IMR-90 (cell line): ENCODE data around the gene CNGB1. TPM values are rescaled to one million over a fixed set of nuclear protein-coding genes. Genes with fewer than 3 reads are reported as not detected.

Experiments used
- ATAC-seq: fragments of 200-7000 bp; cut with Tn5 transposase; 2 replicates; pipeline ENCODE4 v1.9.1; 2020; ENCODE audit warnings: low read depth, mild to moderate bottlenecking, moderate library complexity
- BruUV-seq: library from RNA; stranded (reverse); fragments of 400-500 nt; replicated peaks from 2 replicates; lab custom pipeline; 2021; lab: Mats Ljungman, UMichigan
- CTCF ChIA-PET: fragments of 300-600 bp; formaldehyde crosslinking; extraction: SDS; loops from one replicate; lab custom pipeline; 2021; ENCODE audit warnings: antibody characterized with exemption; lab: Yijun Ruan, JAX
- POLR2A ChIA-PET: fragments of 300-600 bp; sonication (Branson Sonifier 250); formaldehyde crosslinking; loops from one replicate; lab custom pipeline; 2022; ENCODE audit warnings: antibody characterized with exemption; ENCODE audit not compliant: unreplicated experiment; lab: Charles Lee
- DNase-seq: peaks from one replicate; pipeline ENCODE4 v3.0.0; 2013
- H2AFZ ChIP-seq: replicated peaks from 2 replicates; pipeline ENCODE3; 2013; ENCODE audit warnings: low read length, mild to moderate bottlenecking; ENCODE audit not compliant: poor library complexity
- H2AK5ac ChIP-seq: 2 replicates; pipeline ENCODE4 v1.6.1; 2013; ENCODE audit warnings: low read depth, low read length, inconsistent platforms
- H2AK9ac ChIP-seq: replicated peaks from 2 replicates; pipeline ENCODE3; 2013; ENCODE audit warnings: mild to moderate bottlenecking, low read depth, low read length, moderate library complexity; ENCODE audit not compliant: poor library complexity
- H2BK120ac ChIP-seq: 2 replicates; pipeline ENCODE4 v1.6.1; 2013; ENCODE audit warnings: low read depth, low read length, inconsistent platforms
- H2BK15ac ChIP-seq: 3 replicates; pipeline ENCODE4 v1.6.1; 2013; ENCODE audit warnings: low read depth, low read length, inconsistent platforms
- H2BK20ac ChIP-seq: 2 replicates; pipeline ENCODE4 v1.6.1; 2013; ENCODE audit warnings: low read depth, mild to moderate bottlenecking, inconsistent platforms, low read length, moderate library complexity
- H2BK5ac ChIP-seq: 2 replicates; pipeline ENCODE4 v1.6.1; 2013; ENCODE audit warnings: mild to moderate bottlenecking, low read depth, low read length, inconsistent platforms; ENCODE audit not compliant: poor library complexity, severe bottlenecking
- H3K14ac ChIP-seq: replicated peaks from 2 replicates; pipeline ENCODE4 v1.6.1; 2013; ENCODE audit warnings: low read depth, low read length, inconsistent platforms
- H3K18ac ChIP-seq: 2 replicates; pipeline ENCODE4 v1.6.1; 2013; ENCODE audit warnings: low read depth, low read length, control low read depth
- H3K23ac ChIP-seq: 2 replicates; pipeline ENCODE4 v1.6.1; 2013; ENCODE audit warnings: low read depth, low read length, inconsistent platforms
- H3K27ac ChIP-seq: 2 replicates; pipeline ENCODE4 v1.5.1; 2013; ENCODE audit warnings: mild to moderate bottlenecking, control low read depth, low read length; ENCODE audit not compliant: insufficient read depth
- H3K27me3 ChIP-seq: 2 replicates; pipeline ENCODE4 v1.6.1; 2013; ENCODE audit warnings: low read length; ENCODE audit not compliant: control insufficient read depth, insufficient read depth
- H3K36me3 ChIP-seq: 2 replicates; pipeline ENCODE4 v1.6.1; 2013; ENCODE audit warnings: low read length, mixed read lengths; ENCODE audit not compliant: control insufficient read depth, insufficient read depth
- H3K4ac ChIP-seq: 2 replicates; pipeline ENCODE4 v1.6.1; 2013; ENCODE audit warnings: low read depth, low read length, inconsistent platforms
- H3K4me1 ChIP-seq: 2 replicates; pipeline ENCODE4 v1.6.1; 2013; ENCODE audit warnings: low read length, mixed read lengths; ENCODE audit not compliant: control insufficient read depth, insufficient read depth
- H3K4me2 ChIP-seq: 2 replicates; pipeline ENCODE4 v1.6.1; 2013; ENCODE audit warnings: low read depth, mild to moderate bottlenecking, control low read depth, low read length, moderate library complexity
- H3K4me3 ChIP-seq: 2 replicates; pipeline ENCODE4 v1.5.1; 2013; ENCODE audit warnings: low read depth, mild to moderate bottlenecking, control low read depth, low read length, moderate library complexity; ENCODE audit not compliant: insufficient read depth
- H3K56ac ChIP-seq: 2 replicates; pipeline ENCODE4 v1.6.1; 2013; ENCODE audit warnings: low read length, inconsistent platforms; ENCODE audit not compliant: insufficient read depth; ENCODE audit errors: extremely low read depth
- H3K79me1 ChIP-seq, 2 experiments: 2 replicates each; pipeline ENCODE4 v1.6.1; 2013; ENCODE audit warnings: low read length in 2 of 2, inconsistent platforms in 1 of 2, low read depth in 1 of 2
- H3K9ac ChIP-seq: 2 replicates; pipeline ENCODE4 v1.6.1; 2013; ENCODE audit warnings: low read depth, low read length, control low read depth
- H3K9me1 ChIP-seq: 2 replicates; pipeline ENCODE4 v1.6.1; 2013; ENCODE audit warnings: low read length, inconsistent platforms; ENCODE audit not compliant: insufficient read depth
- H3K9me3 ChIP-seq: 2 replicates; pipeline ENCODE4 v1.6.1; 2013; ENCODE audit warnings: low read length; ENCODE audit not compliant: control insufficient read depth, insufficient read depth
- H4K20me1 ChIP-seq: 2 replicates; pipeline ENCODE4 v1.6.1; 2013; ENCODE audit warnings: low read length, inconsistent platforms; ENCODE audit not compliant: insufficient read depth
- H4K5ac ChIP-seq: 2 replicates; pipeline ENCODE4 v1.6.1; 2013; ENCODE audit warnings: mild to moderate bottlenecking, low read depth, low read length, control low read depth
- H4K8ac ChIP-seq, 2 experiments: 2 replicates each; pipeline ENCODE4 v1.6.1; 2013; ENCODE audit warnings: low read depth in 2 of 2, low read length in 2 of 2, control low read depth in 1 of 2, inconsistent platforms in 1 of 2
- H4K91ac ChIP-seq: 2 replicates; pipeline ENCODE4 v1.6.1; 2013; ENCODE audit warnings: low read depth, low read length, inconsistent platforms; ENCODE audit not compliant: insufficient read depth
- BHLHE40 ChIP-seq: fragments of 150-350 bp; IDR thresholded peaks from 2 replicates; pipeline ENCODE4 v1.6.1; 2016; ENCODE audit warnings: mild to moderate bottlenecking, low read depth, low read length
- CEBPB ChIP-seq: IDR thresholded peaks from 2 replicates; pipeline ENCODE4 v1.6.1; 2012; ENCODE audit warnings: low read depth, low read length, improper control_type of control experiment
- CHD1 ChIP-seq: IDR thresholded peaks from 2 replicates; pipeline ENCODE4 v1.6.1; 2012; ENCODE audit warnings: low read depth, low read length, improper control_type of control experiment
- FOS ChIP-seq: fragments of 150-350 bp; IDR thresholded peaks from 2 replicates; pipeline ENCODE4 v1.6.1; 2016; ENCODE audit warnings: low read depth, low read length
- MAFK ChIP-seq: IDR thresholded peaks from 2 replicates; pipeline ENCODE4 v1.6.1; 2012; ENCODE audit warnings: low read depth, low read length, improper control_type of control experiment
- MAZ ChIP-seq: IDR thresholded peaks from 2 replicates; pipeline ENCODE4 v1.6.1; 2012; ENCODE audit warnings: low read depth, mild to moderate bottlenecking, low read length, improper control_type of control experiment, moderate library complexity, borderline replicate concordance
- MXI1 ChIP-seq: IDR thresholded peaks from 2 replicates; pipeline ENCODE4 v1.6.1; 2012; ENCODE audit warnings: low read depth, mild to moderate bottlenecking, low read length, moderate library complexity, borderline replicate concordance
- NFE2L2 ChIP-seq: fragments of 150-350 bp; IDR thresholded peaks from 2 replicates; pipeline ENCODE4 v1.6.1; 2016; ENCODE audit warnings: low read depth, mild to moderate bottlenecking, low read length
- POLR2A ChIP-seq: IDR thresholded peaks from 2 replicates; pipeline ENCODE4 v1.6.1; 2012; ENCODE audit warnings: mild to moderate bottlenecking, low read depth, low read length
- RAD21 ChIP-seq: IDR thresholded peaks from 2 replicates; pipeline ENCODE4 v1.6.1; 2012; ENCODE audit warnings: low read length, improper control_type of control experiment
- RCOR1 ChIP-seq: IDR thresholded peaks from 2 replicates; pipeline ENCODE4 v1.6.1; 2012; ENCODE audit warnings: mild to moderate bottlenecking, low read length, improper control_type of control experiment; ENCODE audit not compliant: insufficient replicate concordance
- RFX5 ChIP-seq: IDR thresholded peaks from 2 replicates; pipeline ENCODE4 v1.8.0; 2012; ENCODE audit warnings: low read depth, mild to moderate bottlenecking, low read length, moderate library complexity
- SMC3 ChIP-seq: fragments of 150-350 bp; IDR thresholded peaks from 2 replicates; pipeline ENCODE4 v1.6.1; 2016; ENCODE audit warnings: low read depth, mild to moderate bottlenecking, antibody characterized with exemption, low read length, moderate library complexity
- WGBS, 2 experiments: methylation state at CpG; one replicate each; pipeline versions ENCODE4 v1.1.5 to v1.1.7; 2013; ENCODE audit warnings: missing lambda C conversion rate in 2 of 2; ENCODE audit not compliant: insufficient read length in 1 of 2; ENCODE audit errors: extremely low coverage in 2 of 2; 5-methylcytosine and 5-hydroxymethylcytosine counted together
- dilution Hi-C: fragments of 300-500 bp; cut with HindIII; formaldehyde crosslinking; loops from one replicate; pipeline ENCODE4 v1.14.3; 2018; ENCODE audit warnings: low sequenced_read_pairs; ENCODE audit not compliant: unreplicated experiment
- in situ Hi-C: fragments of 300-500 bp; cut with MboI; formaldehyde crosslinking; loops from 3 replicates; pipeline ENCODE4 v1.14.3; 2019; ENCODE audit warnings: low sequenced_read_pairs, inconsistent platforms, mixed read lengths
- intact Hi-C: fragments of 100-400 bp; cut with micrococcal nuclease; formaldehyde crosslinking; loops from 2 replicates; pipeline ENCODE4 v1.10.0; 2022
- polyA plus RNA-seq, 3 experiments: library from polyadenylated mRNA; depleted of rRNA; stranded (reverse); fragments of >200 nt; gene quantifications; 2 replicates each; pipeline ENCODE4 v1.2.3, GENCODE V29; 2012; ENCODE audit warnings: low replicate concordance in 1 of 3
- total RNA-seq: library from RNA; depleted of rRNA; stranded (reverse); fragments of >200 nt; gene quantifications from 2 replicates; pipeline ENCODE4 v1.2.3, GENCODE V29; 2012
- TF ChIP-seq, protein P1 (sequence below): fragments of 150-350 bp; IDR thresholded peaks from 2 replicates; pipeline ENCODE4 v1.6.1; 2016; ENCODE audit warnings: low read depth, mild to moderate bottlenecking, low read length, moderate library complexity, borderline replicate concordance
- TF ChIP-seq, protein P2 (sequence below): fragments of 150-350 bp; IDR thresholded peaks from 2 replicates; pipeline ENCODE4 v1.6.1; 2017; ENCODE audit warnings: mild to moderate bottlenecking, antibody characterized with exemption, low read length, low read depth
- TF ChIP-seq, protein P3 (sequence below): conservative IDR thresholded peaks from 2 replicates; pipeline ENCODE4 v1.5.1; 2012; ENCODE audit warnings: mild to moderate bottlenecking, low read depth, low read length, improper control_type of control experiment

Gene CNGB1
- total and polyA plus RNA-seq, 2 of the 4 experiments (the other 2 are of a cell fraction), result not detected

DNA sequence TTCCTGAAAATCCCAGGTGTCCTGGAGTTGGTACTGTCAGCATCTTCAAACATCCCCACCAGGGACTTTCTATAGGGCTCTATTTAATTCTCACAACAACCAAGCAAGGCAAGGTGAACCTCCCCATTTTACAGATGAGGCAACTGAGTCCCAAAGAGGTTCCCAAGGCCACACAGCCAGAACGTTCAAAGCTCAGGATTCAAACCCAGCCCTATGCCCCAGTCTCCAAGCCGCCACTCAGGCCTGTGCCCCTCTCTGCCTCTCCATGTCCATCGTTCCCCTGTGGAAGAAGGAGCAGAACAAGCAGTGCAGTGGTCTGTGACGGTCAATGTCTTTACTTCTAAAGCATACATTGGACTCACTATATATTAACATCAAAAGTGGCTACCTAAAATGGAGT is 23.4 kb upstream of the CNGB1 start:
- Histone ChIP-seq H2BK120ac (no peak overlapping the region), H3K27ac (no peak overlapping the region), H3K9me1 (peaks cover 5% of the 10 kb centered on the region; the same call in 1 of the 2 replicates), H3K27me3 (no peaks in the 10 kb centered on the region; the same call in 1 of the 2 replicates), H4K5ac (no peak overlapping the region), H3K4me3 (no peak overlapping the region), H3K14ac (no peak overlapping the region), H3K36me3 (peaks cover 34% of the 10 kb centered on the region; the same call in 1 of the 2 replicates), H3K23ac (no peak overlapping the region), H2AFZ (no peak overlapping the region), H2BK5ac (no peak overlapping the region), H3K56ac (no peak overlapping the region), H4K8ac (no peak overlapping the region), H2BK20ac (no peak overlapping the region), H3K4me1 (peaks cover 5% of the 10 kb centered on the region; the same call in 1 of the 2 replicates), H3K9me3 (no peaks in the 10 kb centered on the region), H2AK5ac (no peak overlapping the region), H2BK15ac (no peak overlapping the region), H3K4me2 (no peak overlapping the region), H3K79me1 (peaks cover 9 to 34% of the 10 kb centered on the region in 2 experiments; a peak in 3 of 4 replicates), H2AK9ac (no peak overlapping the region), H3K9ac (no peak overlapping the region), H4K91ac (no peak overlapping the region), H4K20me1 (peaks cover 19% of the 10 kb centered on the region), H3K4ac (no peak overlapping the region), H3K18ac (no peak overlapping the region)
- in situ Hi-C loops (no loop called here), intact Hi-C loops (no loop called here), dilution Hi-C loops (no loop called here)
- POLR2A ChIA-PET, result no interaction called here
- TF ChIP-seq, protein P1, sequence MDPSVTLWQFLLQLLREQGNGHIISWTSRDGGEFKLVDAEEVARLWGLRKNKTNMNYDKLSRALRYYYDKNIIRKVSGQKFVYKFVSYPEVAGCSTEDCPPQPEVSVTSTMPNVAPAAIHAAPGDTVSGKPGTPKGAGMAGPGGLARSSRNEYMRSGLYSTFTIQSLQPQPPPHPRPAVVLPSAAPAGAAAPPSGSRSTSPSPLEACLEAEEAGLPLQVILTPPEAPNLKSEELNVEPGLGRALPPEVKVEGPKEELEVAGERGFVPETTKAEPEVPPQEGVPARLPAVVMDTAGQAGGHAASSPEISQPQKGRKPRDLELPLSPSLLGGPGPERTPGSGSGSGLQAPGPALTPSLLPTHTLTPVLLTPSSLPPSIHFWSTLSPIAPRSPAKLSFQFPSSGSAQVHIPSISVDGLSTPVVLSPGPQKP, result no peak
- TF ChIP-seq SMC3, result no peak
- no peak for TF ChIP-seq RCOR1
- TF ChIP-seq NFE2L2, result no peak
- TF ChIP-seq, protein P2, sequence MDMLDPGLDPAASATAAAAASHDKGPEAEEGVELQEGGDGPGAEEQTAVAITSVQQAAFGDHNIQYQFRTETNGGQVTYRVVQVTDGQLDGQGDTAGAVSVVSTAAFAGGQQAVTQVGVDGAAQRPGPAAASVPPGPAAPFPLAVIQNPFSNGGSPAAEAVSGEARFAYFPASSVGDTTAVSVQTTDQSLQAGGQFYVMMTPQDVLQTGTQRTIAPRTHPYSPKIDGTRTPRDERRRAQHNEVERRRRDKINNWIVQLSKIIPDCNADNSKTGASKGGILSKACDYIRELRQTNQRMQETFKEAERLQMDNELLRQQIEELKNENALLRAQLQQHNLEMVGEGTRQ, result no peak
- TF ChIP-seq MAZ, result no peak
- no peak for TF ChIP-seq BHLHE40
- TF ChIP-seq RFX5, result no peak
- TF ChIP-seq CHD1, result no peak
- no peak for TF ChIP-seq FOS
- TF ChIP-seq CEBPB, result no peak
- TF ChIP-seq MAFK, result no peak
- no peak for TF ChIP-seq POLR2A
- TF ChIP-seq, protein P3, sequence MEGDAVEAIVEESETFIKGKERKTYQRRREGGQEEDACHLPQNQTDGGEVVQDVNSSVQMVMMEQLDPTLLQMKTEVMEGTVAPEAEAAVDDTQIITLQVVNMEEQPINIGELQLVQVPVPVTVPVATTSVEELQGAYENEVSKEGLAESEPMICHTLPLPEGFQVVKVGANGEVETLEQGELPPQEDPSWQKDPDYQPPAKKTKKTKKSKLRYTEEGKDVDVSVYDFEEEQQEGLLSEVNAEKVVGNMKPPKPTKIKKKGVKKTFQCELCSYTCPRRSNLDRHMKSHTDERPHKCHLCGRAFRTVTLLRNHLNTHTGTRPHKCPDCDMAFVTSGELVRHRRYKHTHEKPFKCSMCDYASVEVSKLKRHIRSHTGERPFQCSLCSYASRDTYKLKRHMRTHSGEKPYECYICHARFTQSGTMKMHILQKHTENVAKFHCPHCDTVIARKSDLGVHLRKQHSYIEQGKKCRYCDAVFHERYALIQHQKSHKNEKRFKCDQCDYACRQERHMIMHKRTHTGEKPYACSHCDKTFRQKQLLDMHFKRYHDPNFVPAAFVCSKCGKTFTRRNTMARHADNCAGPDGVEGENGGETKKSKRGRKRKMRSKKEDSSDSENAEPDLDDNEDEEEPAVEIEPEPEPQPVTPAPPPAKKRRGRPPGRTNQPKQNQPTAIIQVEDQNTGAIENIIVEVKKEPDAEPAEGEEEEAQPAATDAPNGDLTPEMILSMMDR, result no peak
- TF ChIP-seq MXI1, result no peak
- no peak for TF ChIP-seq RAD21
- CTCF ChIA-PET, result no interaction called here
- no TSS peak for BruUV-seq
- WGBS, 2 experiments, result 70% methylated on average over 2 of the region's 4 CpGs; no CpG with 5 or more reads in 1 of the 2 experiments
- ATAC-seq, result no peak
- no peak for DNase-seq
